GM12878 (cell line): ENCODE measurements around the gene REV1. TPM values are rescaled to one million over a fixed set of nuclear protein-coding genes. Genes with fewer than 3 reads are reported as not detected.
A peak's percentile ranks its signal among the peaks of the same experiment; 100 is the strongest.

Source experiments
- ATAC-seq: fragments of 200-7000 bp; cut with Tn5 transposase; 3 replicates; pipeline ENCODE4 v1.9.1; 2020; ENCODE audit warnings: mild to moderate bottlenecking, moderate library complexity
- BruUV-seq: library from RNA; stranded (reverse); fragments of 400-500 nt; replicated peaks from 2 replicates; lab custom pipeline; 2021; lab: Mats Ljungman, UMichigan
- CTCF ChIA-PET: fragments of 300-600 bp; sonication (Branson Sonifier 250); formaldehyde crosslinking; extraction: SDS; loops from one replicate; lab custom pipeline; 2021; ENCODE audit warnings: inconsistent platforms; lab: Yijun Ruan, JAX
- POLR2A ChIA-PET: fragments of 350-600 bp; formaldehyde crosslinking; extraction: SDS; loops from one replicate; lab custom pipeline; 2021; ENCODE audit warnings: inconsistent platforms; lab: Charles Lee
- RAD21 ChIA-PET: fragments of 300-600 bp; sonication (Branson Sonifier 250); formaldehyde crosslinking; loops from one replicate; lab custom pipeline; 2023; ENCODE audit warnings: antibody characterized with exemption; ENCODE audit not compliant: unreplicated experiment; lab: Charles Lee
- SMC1A ChIA-PET: fragments of 300-600 bp; sonication (Branson Sonifier 250); formaldehyde crosslinking; loops from one replicate; lab custom pipeline; 2023; ENCODE audit not compliant: unreplicated experiment, uncharacterized antibody; lab: Charles Lee
- DNase-seq: peaks from one replicate; pipeline ENCODE4 v3.0.0-alpha.2; 2011; ENCODE audit warnings: low read depth, low spot score
- FAIRE-seq: peaks from 3 replicates; lab custom pipeline; 2011; peaks lifted over from hg19 to GRCh38; lab: Jason Lieb, UNC
- H2AFZ ChIP-seq: 2 replicates; pipeline ENCODE4 v1.6.0; 2011; ENCODE audit warnings: low read depth, low read length, control low read depth; ENCODE audit not compliant: control insufficient read depth
- H3K27ac ChIP-seq: 2 replicates; pipeline ENCODE4 v1.5.1; 2011; ENCODE audit warnings: control low read depth; ENCODE audit not compliant: control insufficient read depth, insufficient read depth
- H3K27me3 ChIP-seq, 2 experiments: replicated peaks in 1 of 2; 2 replicates each; pipeline versions ENCODE4 v1.6.0 to v1.6.1; 2011; ENCODE audit warnings: low read length in 1 of 2; ENCODE audit not compliant: control insufficient read depth in 2 of 2, insufficient read depth in 2 of 2
- H3K36me3 ChIP-seq, 2 experiments: 2 replicates each; pipeline ENCODE4 v1.5.1; 2011; ENCODE audit warnings: low read length in 1 of 2; ENCODE audit not compliant: control insufficient read depth in 2 of 2, insufficient read depth in 2 of 2
- H3K4me1 ChIP-seq: 2 replicates; pipeline ENCODE4 v1.6.1; 2011; ENCODE audit warnings: mild to moderate bottlenecking, low read length, moderate library complexity, mixed read lengths; ENCODE audit not compliant: control insufficient read depth, insufficient read depth
- H3K4me2 ChIP-seq: 2 replicates; pipeline ENCODE4 v1.6.0; 2011; ENCODE audit warnings: control low read depth; ENCODE audit not compliant: control insufficient read depth, insufficient read depth
- H3K4me3 ChIP-seq: fragments of 200-600 bp; sonication (generic); 2 replicates; pipeline ENCODE4 v1.5.1; 2016
- H3K79me2 ChIP-seq: 2 replicates; pipeline ENCODE4 v1.6.0; 2011; ENCODE audit warnings: low read length; ENCODE audit not compliant: control insufficient read depth, insufficient read depth
- H3K9ac ChIP-seq: 2 replicates; pipeline ENCODE4 v1.8.0; 2011; ENCODE audit warnings: low read length, control low read depth, mixed read lengths; ENCODE audit not compliant: control insufficient read depth, insufficient read depth
- H3K9me3 ChIP-seq: replicated peaks from 3 replicates; pipeline ENCODE4 v1.5.1; 2011; ENCODE audit warnings: mild to moderate bottlenecking, low read length; ENCODE audit not compliant: control insufficient read depth, insufficient read depth
- H4K20me1 ChIP-seq: 2 replicates; pipeline ENCODE4 v1.6.0; 2011; ENCODE audit not compliant: control insufficient read depth, insufficient read depth
- CEBPB ChIP-seq, 2 experiments: fragments of 150-350 bp in 1 of 2; IDR thresholded peaks; 2 replicates each; pipeline ENCODE4 v1.6.1; 2012 to 2014; ENCODE audit warnings: low read depth in 2 of 2, low read length in 2 of 2, borderline replicate concordance in 1 of 2, inconsistent platforms in 1 of 2
- EGR1 ChIP-seq, 2 experiments: IDR thresholded peaks; 1 replicate in 1 of 2; 2 replicates in 1 of 2; pipeline ENCODE4 v1.6.1; 2011 to 2012; ENCODE audit warnings: low read depth in 2 of 2, low read length in 2 of 2, borderline replicate concordance in 1 of 2, mild to moderate bottlenecking in 1 of 2, moderate library complexity in 1 of 2
- FOS ChIP-seq: IDR thresholded peaks from 3 replicates; pipeline ENCODE4 v1.6.1; 2011; ENCODE audit warnings: borderline replicate concordance; ENCODE audit not compliant: insufficient read length; ENCODE audit errors: extremely low read depth
- NKRF ChIP-seq: fragments of 450-650 bp; conservative IDR thresholded peaks from 2 replicates; pipeline ENCODE4 v1.6.1; 2017; ENCODE audit warnings: mild to moderate bottlenecking, moderate library complexity
- RAD51 ChIP-seq: fragments of 450-650 bp; IDR thresholded peaks from 2 replicates; pipeline ENCODE4 v1.6.1; 2016; ENCODE audit warnings: moderate library complexity, mild to moderate bottlenecking, inconsistent platforms
- ZBED1 ChIP-seq: IDR thresholded peaks from 2 replicates; pipeline ENCODE4 v1.6.1; 2016; ENCODE audit warnings: borderline replicate concordance
- WGBS: methylation state at CpG from one replicate; pipeline ENCODE4 v1.1.6; 2016; ENCODE audit warnings: low lambda C conversion rate; ENCODE audit not compliant: insufficient replicate concordance, insufficient coverage; ENCODE audit errors: missing lambda C conversion rate; 5-methylcytosine and 5-hydroxymethylcytosine counted together
- in situ Hi-C: fragments of 300-500 bp; cut with MboI; formaldehyde crosslinking; loops from 9 replicates; pipeline ENCODE4 v1.14.3; 2018; ENCODE audit warnings: mixed read lengths
- intact Hi-C: fragments of 100-400 bp; cut with micrococcal nuclease; formaldehyde crosslinking; loops from one replicate; pipeline ENCODE4 v1.14.2; 2022; ENCODE audit not compliant: unreplicated experiment
- polyA plus RNA-seq, 11 experiments: library from polyadenylated mRNA; depleted of rRNA in 4 of 11; unstranded in 6 of 11; stranded (reverse) in 5 of 11; fragments of >200 nt; fragmentation: Nextera tagmentation in 4 of 11; fragmentation: Illumina TruSeq in 1 of 11; extraction: Ambion mirVana in 4 of 11; extraction: Trizol in 1 of 11; gene quantifications; 1 replicate in 1 of 11; 2 replicates in 10 of 11; pipeline versions ENCODE4 v1.2.1 to v1.2.3, GENCODE V29; 2011 to 2016; ENCODE audit warnings: inconsistent platforms in 2 of 11, missing spikeins in 2 of 11, low read depth in 1 of 11
- total RNA-seq, 4 experiments: library from RNA; depleted of rRNA in 3 of 4; stranded (reverse); fragments of >200 nt in 3 of 4; fragmentation: Illumina TruSeq in 1 of 4; extraction: Trizol in 1 of 4; gene quantifications; 2 replicates each; pipeline versions ENCODE4 v1.2.1 to v1.2.3, GENCODE V29; 2013 to 2021

REV1 gene
- total and polyA plus RNA-seq, 10 of the 15 experiments (the other 5 are each of a cell fraction or from before 2014, with no cell fraction given) = 11.3 to 46.8 (median 29.0) TPM

GRCh38 chr2:99485824-99486223 is 4.0 kb downstream of the REV1 start:
- Histone ChIP-seq H3K9ac (no peak overlapping the region), H2AFZ (no peak overlapping the region), H3K4me1 (peaks cover 9% of the 10 kb centered on the region), H3K27me3 (no peaks in the 10 kb centered on the region), H3K9me3 (peaks cover 2% of the 10 kb centered on the region; the same call in 2 of the 3 replicates), H3K79me2 (peaks cover 81% of the 10 kb centered on the region), H3K4me3 (no peak overlapping the region), H4K20me1 (no peaks in the 10 kb centered on the region), H3K4me2 (peak overlapping the region; percentile 60; the same call in 1 of the 2 replicates), H3K36me3 (no peaks in the 10 kb centered on the region), H3K27ac (no peak overlapping the region)
- BruUV-seq = no TSS peak
- ChIA-PET RAD21 (no interaction called here), CTCF (interaction anchor here (1.4 to 2.1 kb wide), 4 partner anchors 34 to 51 kb away, joined by 3 to 9 read pairs (median 4); no protein-coding TSS in a partner anchor), POLR2A (interaction anchor here (0.7 kb wide), 1 partner anchor 49 kb away, joined by 4 read pairs; no protein-coding TSS in a partner anchor), SMC1A (interaction anchor here (0.6 to 1.1 kb wide), 2 partner anchors 43 to 376 kb away, joined by 3 read pairs; no protein-coding TSS in a partner anchor)
- ATAC-seq = no peak
- FAIRE-seq = no peak
- TF ChIP-seq ZBED1 (no peak), FOS (no peak), RAD51 (no peak), EGR1 (IDR thresholded peaks at IDR 0.05; ENCODE audit: borderline replicate concordance in 1 of 2, low read depth in 2 of 2, low read length in 2 of 2) (no peak), CEBPB (IDR thresholded peaks at IDR 0.05; ENCODE audit: borderline replicate concordance in 1 of 2, low read depth in 2 of 2, low read length in 2 of 2) (no peak), NKRF (no peak)
- 97% methylated on average over 4 of the region's 4 CpGs for WGBS
- intact Hi-C loops (loop anchor here (5.0 kb wide), 1 partner anchor 304 kb away; the partner anchor contains the start of genes MITD1 and MRPL30), in situ Hi-C loops (loop anchor here (5.0 to 25.0 kb wide), 2 partner anchors 39 to 299 kb away; partner anchors contain the start of genes MITD1 and MRPL30)
- DNase-seq = no peak
